Measurements from ENCODE around the gene RABGEF1. TPM values are rescaled to one million over a fixed set of nuclear protein-coding genes. Genes with fewer than 3 reads are reported as not detected.
"Not testable (repeated sequence)": the region's sequence is repeated elsewhere in the genome, so short reads cannot be mapped to it uniquely, and the experiment has no call there.

The RABGEF1 gene
- total and polyA plus RNA-seq, 2 of the 8 experiments (the other 6 are each of a cell fraction or from before 2014, with no cell fraction given): 10.2 to 18.0 TPM

DNA sequence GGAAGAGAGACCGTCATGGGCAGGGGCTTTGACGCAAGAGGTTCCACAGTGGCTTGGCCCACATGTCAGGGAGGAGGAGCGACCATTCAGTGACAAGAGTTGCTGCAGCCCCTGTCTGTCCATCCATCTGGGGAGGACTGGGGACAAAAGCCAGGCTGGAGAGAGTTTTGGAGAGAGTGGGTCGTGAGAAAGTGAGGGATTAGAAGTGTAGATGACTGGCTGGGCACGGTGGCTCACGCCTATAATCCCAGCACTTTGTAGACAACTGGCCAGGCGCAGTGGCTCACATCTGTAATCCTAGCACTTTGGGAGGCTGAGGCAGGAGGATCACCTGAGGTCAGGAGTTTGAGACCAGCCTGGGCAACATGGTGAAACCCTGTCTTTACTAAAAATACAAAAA lies 45.1 kb upstream of the RABGEF1 start:
- not testable (repeated sequence) for H3K4me3 ChIP-seq (ENCODE audit: extremely low read depth in 1 of 4, insufficient read depth in 2 of 4, low read depth in 3 of 4, low read length in 4 of 4); H2BK120ac ChIP-seq (replicated peaks; ENCODE audit: low read depth, low read length); H2BK15ac ChIP-seq (ENCODE audit: low read length); H3K36me3 ChIP-seq (ENCODE audit: control insufficient read depth in 2 of 4, insufficient read depth in 4 of 4, low read length in 3 of 4); H3K4me2 ChIP-seq (ENCODE audit: insufficient read depth in 1 of 2, low read depth in 2 of 2, low read length in 2 of 2); H3K9me3 ChIP-seq (ENCODE audit: insufficient read depth in 2 of 2, low read depth in 1 of 2, low read length in 1 of 2); DNase-seq (ENCODE audit: low read depth in 1 of 2, low spot score in 2 of 2); H3K27me3 ChIP-seq (replicated peaks in 1 of 4; ENCODE audit: control insufficient read depth in 3 of 4, extremely low read depth in 1 of 4, insufficient read depth in 3 of 4, low read length in 3 of 4); H2AFZ ChIP-seq (ENCODE audit: low read length); H4K20me1 ChIP-seq (replicated peaks in 1 of 2; ENCODE audit: control insufficient read depth in 1 of 2, insufficient read depth in 2 of 2, low read length in 2 of 2); H4K8ac ChIP-seq (ENCODE audit: extremely low read depth, insufficient read depth, low read length); H3K56ac ChIP-seq (replicated peaks; ENCODE audit: insufficient read length, low read depth, low read length); H3K9ac ChIP-seq (replicated peaks in 1 of 4; ENCODE audit: extremely low read depth in 1 of 4, low read depth in 3 of 4, low read length in 3 of 4); H3K4me1 ChIP-seq (replicated peaks in 1 of 4; ENCODE audit: control insufficient read depth in 3 of 4, insufficient read depth in 4 of 4, low read length in 3 of 4); H3K18ac ChIP-seq (ENCODE audit: extremely low read depth, low read length); H4K91ac ChIP-seq (replicated peaks; ENCODE audit: insufficient read length, low read length); H2BK12ac ChIP-seq (ENCODE audit: low read depth, low read length); H3K14ac ChIP-seq (ENCODE audit: insufficient read length); H3K27ac ChIP-seq (ENCODE audit: low read depth, low read length); H2BK5ac ChIP-seq (ENCODE audit: low read depth, low read length); H3K23ac ChIP-seq (ENCODE audit: insufficient read length); H3K4ac ChIP-seq (replicated peaks; ENCODE audit: insufficient read length, low read depth, low read length); H2AK5ac ChIP-seq (ENCODE audit: low read depth, low read length); H3K23me2 ChIP-seq (ENCODE audit: low read depth, low read length); H3K79me1 ChIP-seq (ENCODE audit: low read depth, low read length); H2BK20ac ChIP-seq (ENCODE audit: low read length); H4K5ac ChIP-seq (ENCODE audit: insufficient read length, low read depth, low read length); H3K79me2 ChIP-seq (ENCODE audit: control insufficient read depth in 1 of 2, insufficient read depth in 2 of 2, low read length in 2 of 2); FAIRE-seq
- 78% methylated on average over 7 of the region's 7 CpGs; no CpG with 5 or more reads in 1 of the 2 experiments for WGBS, 2 experiments (ENCODE audit: extremely low coverage in 1 of 2, insufficient coverage in 1 of 2, insufficient read length in 1 of 2, insufficient replicate concordance in 2 of 2, low coverage in 1 of 2, low lambda C conversion rate in 2 of 2, missing lambda C conversion rate in 1 of 2)
- ChIA-PET POLR2A (ENCODE audit: partially characterized antibody) (interaction anchor here (1.0 to 1.3 kb wide), 2 partner anchors 9 to 11 kb away, joined by 3 read pairs; no protein-coding TSS in a partner anchor), CTCF (ENCODE audit: partially characterized antibody) (interaction anchor here (0.7 to 1.4 kb wide), 3 partner anchors 8 to 240 kb away, joined by 3 to 4 read pairs (median 4); partner anchors contain the start of gene RABGEF1)

DNA sequence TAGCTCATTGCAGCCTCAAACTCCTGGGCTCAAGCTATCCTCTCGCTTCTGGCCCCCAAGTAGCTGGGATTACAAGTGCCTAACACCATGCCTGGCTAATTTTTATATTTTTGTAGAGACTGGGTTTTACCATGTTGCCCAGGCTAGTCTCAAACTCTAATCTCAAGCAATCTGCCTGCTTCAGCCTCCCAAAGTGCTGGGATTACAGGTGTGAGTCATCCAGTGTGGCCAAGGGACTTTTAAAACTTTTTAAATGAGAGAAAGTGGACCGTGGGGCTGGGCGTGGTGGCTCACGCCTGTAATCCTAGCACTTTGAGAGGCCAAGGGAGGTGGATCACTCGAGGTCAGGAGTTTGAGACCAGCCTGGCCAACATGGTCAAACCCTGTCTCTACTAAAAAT lies 44.4 kb upstream of the RABGEF1 start:
- H3K36me3 ChIP-seq (ENCODE audit: control insufficient read depth in 2 of 4, insufficient read depth in 4 of 4, low read length in 3 of 4); H3K9ac ChIP-seq (replicated peaks in 1 of 4; ENCODE audit: extremely low read depth in 1 of 4, low read depth in 3 of 4, low read length in 3 of 4); H4K8ac ChIP-seq (ENCODE audit: extremely low read depth, insufficient read depth, low read length); DNase-seq (ENCODE audit: low read depth in 1 of 2, low spot score in 2 of 2); H2BK120ac ChIP-seq (replicated peaks; ENCODE audit: low read depth, low read length); H3K4me3 ChIP-seq (ENCODE audit: extremely low read depth in 1 of 4, insufficient read depth in 2 of 4, low read depth in 3 of 4, low read length in 4 of 4); H3K23me2 ChIP-seq (ENCODE audit: low read depth, low read length); H3K18ac ChIP-seq (ENCODE audit: extremely low read depth, low read length); H2AK5ac ChIP-seq (ENCODE audit: low read depth, low read length); H2BK20ac ChIP-seq (ENCODE audit: low read length); H2BK12ac ChIP-seq (ENCODE audit: low read depth, low read length); H3K56ac ChIP-seq (replicated peaks; ENCODE audit: insufficient read length, low read depth, low read length); H3K23ac ChIP-seq (ENCODE audit: insufficient read length); H3K9me3 ChIP-seq (ENCODE audit: insufficient read depth in 2 of 2, low read depth in 1 of 2, low read length in 1 of 2); H3K4me2 ChIP-seq (ENCODE audit: insufficient read depth in 1 of 2, low read depth in 2 of 2, low read length in 2 of 2); H3K79me1 ChIP-seq (ENCODE audit: low read depth, low read length); H2AFZ ChIP-seq (ENCODE audit: low read length); H2BK15ac ChIP-seq (ENCODE audit: low read length); H3K4ac ChIP-seq (replicated peaks; ENCODE audit: insufficient read length, low read depth, low read length); FAIRE-seq; H3K14ac ChIP-seq (ENCODE audit: insufficient read length); H3K27me3 ChIP-seq (replicated peaks in 1 of 4; ENCODE audit: control insufficient read depth in 3 of 4, extremely low read depth in 1 of 4, insufficient read depth in 3 of 4, low read length in 3 of 4); H4K5ac ChIP-seq (ENCODE audit: insufficient read length, low read depth, low read length); H3K4me1 ChIP-seq (replicated peaks in 1 of 4; ENCODE audit: control insufficient read depth in 3 of 4, insufficient read depth in 4 of 4, low read length in 3 of 4); H3K27ac ChIP-seq (ENCODE audit: low read depth, low read length); H2BK5ac ChIP-seq (ENCODE audit: low read depth, low read length); H4K20me1 ChIP-seq (replicated peaks in 1 of 2; ENCODE audit: control insufficient read depth in 1 of 2, insufficient read depth in 2 of 2, low read length in 2 of 2); H3K79me2 ChIP-seq (ENCODE audit: control insufficient read depth in 1 of 2, insufficient read depth in 2 of 2, low read length in 2 of 2); H4K91ac ChIP-seq (replicated peaks; ENCODE audit: insufficient read length, low read length): not testable (repeated sequence)
- ChIA-PET CTCF (ENCODE audit: partially characterized antibody) (interaction anchor here (0.7 to 1.4 kb wide), 3 partner anchors 9 to 239 kb away, joined by 3 to 4 read pairs (median 4); partner anchors contain the start of gene RABGEF1), POLR2A (ENCODE audit: partially characterized antibody) (interaction anchor here (0.6 to 1.0 kb wide), 2 partner anchors 11 to 70 kb away, joined by 3 read pairs; no protein-coding TSS in a partner anchor)
- 83% methylated on average over 5 of the region's 5 CpGs; no CpG with 5 or more reads in 1 of the 2 experiments for WGBS, 2 experiments (ENCODE audit: extremely low coverage in 1 of 2, insufficient coverage in 1 of 2, insufficient read length in 1 of 2, insufficient replicate concordance in 2 of 2, low coverage in 1 of 2, low lambda C conversion rate in 2 of 2, missing lambda C conversion rate in 1 of 2)
